HG03520 (cell line): ENCODE measurements around the gene PPP3CA.

Experiments
- ATAC-seq: cut with Tn5 transposase; IDR thresholded peaks from one replicate; pipeline ENCODE4 v1.9.1; 2021; ENCODE audit warnings: mild to moderate bottlenecking, moderate library complexity; ENCODE audit not compliant: unreplicated experiment

The PPP3CA gene

DNA sequence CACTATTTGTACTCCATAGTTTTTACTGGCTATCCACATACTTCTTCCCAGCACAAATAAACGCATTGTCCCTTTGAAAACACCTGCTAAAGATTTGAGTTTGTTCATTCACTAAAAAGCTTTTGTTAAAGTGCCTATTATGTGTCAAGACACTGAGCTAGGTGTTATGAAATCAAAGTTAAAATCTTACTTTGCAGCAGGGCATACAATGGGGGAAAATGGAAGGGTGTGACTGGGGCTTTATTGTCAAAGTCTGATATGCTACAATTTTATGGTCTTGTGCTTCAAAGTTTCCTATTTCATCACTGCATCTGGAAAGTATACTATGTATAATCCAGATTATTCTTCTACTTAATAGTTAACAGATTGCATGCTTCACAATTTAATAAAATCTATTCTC lies 128.4 kb downstream of the PPP3CA start:
- ATAC-seq = no peak

DNA sequence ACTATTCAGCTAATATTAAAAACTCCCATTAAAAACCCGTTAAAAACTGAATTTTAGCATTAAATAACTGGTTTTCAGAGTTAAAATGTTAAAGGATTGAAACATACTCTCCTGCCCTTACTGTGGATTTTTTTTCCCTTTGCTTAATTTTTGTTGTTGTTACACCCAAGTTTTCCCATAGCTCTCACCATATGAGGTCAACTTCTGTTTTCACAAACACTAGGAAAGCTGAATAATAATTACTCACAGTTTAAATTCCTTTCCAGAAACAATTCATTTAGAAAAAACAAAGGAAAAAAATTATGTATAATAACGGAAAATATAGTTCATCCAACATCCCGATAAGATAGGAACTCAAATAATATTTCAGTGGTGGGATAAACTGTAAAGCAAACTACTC lies 129.0 kb downstream of the PPP3CA start:
- no peak for ATAC-seq

DNA sequence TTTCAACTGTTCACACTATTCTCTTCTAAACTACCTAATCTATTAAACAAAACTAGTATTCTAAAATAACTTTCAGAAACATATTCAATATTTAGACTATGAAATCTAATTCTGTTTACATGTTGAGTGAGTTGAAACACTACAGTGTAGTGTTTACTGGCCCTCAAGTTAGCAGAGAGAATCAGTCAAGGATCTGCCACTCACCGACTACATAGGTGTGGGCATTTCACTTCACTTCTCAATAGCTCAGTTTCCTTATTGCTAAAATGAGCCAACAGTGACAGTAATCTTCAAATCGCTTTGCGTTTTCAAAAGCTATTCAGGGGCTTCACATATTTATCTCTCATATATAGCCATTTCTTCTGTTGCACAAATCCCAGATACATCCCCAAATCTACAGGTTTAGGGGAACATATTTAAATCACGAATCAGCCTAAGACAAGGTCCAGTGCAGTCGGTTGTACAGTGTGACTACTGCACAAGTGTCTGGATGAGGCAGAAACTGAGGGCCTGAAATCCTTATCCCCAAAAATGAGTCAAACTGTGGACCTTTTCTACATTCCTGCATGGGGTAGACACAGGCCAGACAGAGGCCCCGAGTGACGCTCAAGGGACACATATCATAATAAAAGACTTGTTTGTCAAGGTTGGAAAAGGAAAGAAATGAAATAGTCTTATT lies 129.8 kb downstream of the PPP3CA start:
- ATAC-seq = no peak

DNA sequence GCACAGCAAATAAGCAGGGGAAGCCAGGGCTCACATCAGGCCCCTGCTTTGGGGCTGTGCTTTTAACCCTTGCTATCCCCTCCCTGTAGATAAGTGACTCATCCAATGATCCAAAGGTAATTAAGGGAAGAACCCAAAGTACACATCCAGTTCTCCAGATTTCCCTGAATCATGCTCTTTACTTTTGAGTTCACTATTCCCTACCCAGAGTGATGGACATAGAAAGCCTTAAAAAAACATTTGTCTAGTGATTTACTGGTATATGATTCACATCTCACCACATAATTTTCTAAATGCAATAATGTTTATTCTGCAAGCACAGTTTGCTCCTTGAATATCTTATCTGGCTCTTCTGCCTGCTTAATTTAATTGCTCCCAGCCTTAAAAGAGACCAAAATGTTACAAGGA lies 136.2 kb downstream of the PPP3CA start:
- ATAC-seq = no peak

DNA sequence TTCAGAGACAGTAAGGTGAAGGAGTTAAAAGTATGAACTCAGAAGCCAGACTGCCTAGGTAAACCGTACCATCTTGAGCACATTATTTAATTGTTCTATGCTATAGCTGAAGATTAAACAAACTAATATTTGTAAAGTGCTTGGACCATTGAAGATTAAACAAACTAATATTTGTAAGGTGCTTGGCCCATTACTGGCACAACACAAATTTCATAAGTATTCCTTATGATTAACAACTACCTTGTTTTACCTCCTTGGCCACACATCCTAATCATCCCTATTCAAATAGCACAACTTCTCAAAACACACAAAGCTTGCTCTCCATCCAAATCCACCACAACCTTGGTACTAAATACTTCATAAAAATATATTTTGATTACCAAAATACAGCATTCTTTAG lies 137.0 kb downstream of the PPP3CA start:
- ATAC-seq = no peak

DNA sequence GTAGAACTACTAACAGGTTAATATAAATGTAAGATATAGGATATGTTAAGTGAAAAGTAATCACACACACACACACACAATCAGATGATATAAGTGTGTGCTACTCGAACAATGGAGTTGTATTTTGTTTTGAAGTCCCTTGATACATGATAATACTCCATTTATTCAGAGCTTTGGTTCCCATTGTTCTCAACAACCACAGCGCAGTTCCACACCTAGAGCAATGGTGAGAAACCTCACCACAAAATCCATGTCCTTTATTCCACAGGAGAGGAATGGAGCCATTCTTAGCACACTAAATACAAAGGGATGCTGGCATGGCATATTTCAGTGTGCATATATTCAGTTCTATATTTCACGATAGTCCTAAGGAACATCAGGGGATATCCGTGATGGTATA lies 139.2 kb downstream of the PPP3CA start:
- ATAC-seq = no peak

DNA sequence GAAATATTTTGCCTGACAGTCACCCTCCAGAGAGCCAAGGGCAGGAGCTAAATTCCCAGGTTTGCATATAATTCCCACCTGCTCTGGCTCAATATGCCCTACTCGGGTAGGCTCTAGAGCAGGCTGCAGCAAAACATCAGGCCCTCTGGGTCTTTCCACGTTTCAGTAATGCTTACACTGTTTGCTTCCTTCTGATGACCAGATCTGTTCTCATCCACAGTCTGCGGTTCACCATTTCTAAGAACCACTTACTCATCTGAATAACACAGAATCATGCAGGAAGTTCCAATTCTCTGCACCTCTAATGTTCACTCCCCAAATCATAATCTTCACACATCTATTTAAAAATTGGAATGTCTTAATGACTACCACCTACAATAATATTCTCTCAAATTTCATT lies 141.4 kb downstream of the PPP3CA start:
- peak; percentile 83 for ATAC-seq

DNA sequence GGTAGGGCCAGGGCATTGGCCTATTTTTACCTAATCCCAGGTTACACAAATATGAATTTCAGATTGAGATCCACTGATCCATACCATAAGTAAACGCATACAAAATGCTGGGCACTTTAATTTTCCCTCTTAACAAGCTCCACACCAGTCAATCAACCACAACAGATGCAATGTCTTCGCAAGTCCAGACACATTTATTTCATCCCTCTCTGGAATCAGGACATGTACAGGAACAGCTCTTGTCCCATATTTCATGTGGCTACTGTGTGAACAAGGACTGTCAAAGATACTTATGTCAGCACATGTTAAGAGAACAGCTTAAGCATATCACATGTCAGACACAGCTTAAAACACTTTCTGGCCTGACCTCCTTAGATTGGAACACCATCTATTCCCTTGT lies 145.9 kb downstream of the PPP3CA start:
- ATAC-seq = no peak

DNA sequence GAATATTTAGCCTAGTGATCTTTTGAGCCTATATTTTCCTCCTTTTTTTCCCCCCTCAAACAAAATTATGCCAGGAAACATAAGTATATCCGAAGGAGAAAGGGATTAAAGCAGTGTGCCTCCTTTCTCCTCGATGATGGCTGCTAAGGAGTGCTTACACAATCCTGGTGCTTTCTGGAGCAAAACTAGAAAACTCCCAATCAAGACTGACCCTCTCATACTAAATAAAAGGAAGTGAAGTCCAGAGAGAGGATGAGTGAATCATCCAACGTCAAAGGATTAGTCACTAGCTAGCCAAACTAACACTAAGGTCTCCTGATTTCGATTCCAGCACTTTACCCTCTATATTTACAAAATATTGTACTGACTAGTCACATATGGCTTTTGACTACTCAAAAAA lies 146.8 kb downstream of the PPP3CA start:
- ATAC-seq = no peak

DNA sequence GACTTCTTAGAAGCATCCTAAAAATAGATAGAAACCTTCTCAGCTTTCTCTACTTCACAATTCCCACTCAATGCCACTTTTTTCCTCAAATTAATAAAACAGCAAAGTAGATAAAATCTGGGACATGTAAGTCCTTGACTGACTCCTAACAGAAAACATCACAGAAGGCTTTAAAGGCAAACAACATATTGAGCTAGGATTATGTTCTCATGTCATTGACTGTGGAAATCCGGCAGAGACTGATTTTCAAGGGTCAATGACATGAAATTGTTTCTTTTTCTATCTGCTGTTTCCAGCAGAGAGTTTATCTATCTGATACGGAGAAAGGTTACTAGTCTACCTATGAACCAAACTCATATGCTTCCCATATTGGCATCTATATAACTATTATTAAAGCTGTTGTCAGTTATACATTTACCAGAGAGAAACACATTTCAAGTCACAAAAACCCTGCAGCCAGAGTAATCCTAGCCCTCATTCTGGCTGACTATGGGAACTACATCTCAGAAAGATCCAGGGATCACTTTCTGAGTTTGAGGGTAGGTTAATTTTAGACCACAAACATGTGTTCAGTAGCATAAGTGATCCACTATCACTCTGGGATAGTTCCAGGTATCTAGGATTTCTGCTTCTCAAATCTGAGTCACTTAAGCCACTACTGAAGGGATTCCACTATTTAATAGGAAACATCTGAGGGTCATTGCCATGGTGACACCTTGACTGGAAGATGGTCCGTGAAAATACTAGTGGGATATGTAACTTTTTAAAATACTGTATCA lies 147.6 kb downstream of the PPP3CA start:
- ATAC-seq = no peak

DNA sequence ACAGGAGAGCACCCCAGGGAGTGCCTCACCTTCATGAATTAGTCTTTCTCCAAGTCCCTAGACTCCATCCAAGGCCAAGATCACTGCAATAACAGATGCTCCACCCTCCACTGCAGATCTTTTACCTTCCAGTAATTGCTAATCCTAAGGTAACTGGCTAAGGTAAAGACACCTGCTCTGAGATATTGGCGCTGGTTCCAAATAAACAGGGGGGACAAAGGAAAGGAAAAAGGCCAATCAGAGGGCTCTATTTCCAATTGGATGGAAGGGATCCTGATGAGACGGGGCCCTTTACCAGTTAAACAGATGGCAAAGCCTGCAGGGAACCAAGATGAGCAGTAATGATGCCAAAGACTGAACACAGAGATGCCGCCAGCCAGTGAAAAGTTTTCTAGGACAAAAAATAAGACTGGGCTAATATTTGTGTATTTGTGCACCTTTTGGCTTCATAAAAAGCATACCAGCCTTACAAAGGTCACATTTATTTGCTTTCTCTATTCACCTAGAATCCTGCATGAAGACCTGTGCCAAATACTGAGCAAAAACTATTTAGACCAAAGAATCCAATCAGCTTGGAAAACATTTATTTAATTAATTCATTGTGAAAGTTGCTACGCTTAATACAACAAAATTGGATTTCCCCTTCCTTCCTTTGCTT lies 148.5 kb downstream of the PPP3CA start:
- ATAC-seq = no peak

DNA sequence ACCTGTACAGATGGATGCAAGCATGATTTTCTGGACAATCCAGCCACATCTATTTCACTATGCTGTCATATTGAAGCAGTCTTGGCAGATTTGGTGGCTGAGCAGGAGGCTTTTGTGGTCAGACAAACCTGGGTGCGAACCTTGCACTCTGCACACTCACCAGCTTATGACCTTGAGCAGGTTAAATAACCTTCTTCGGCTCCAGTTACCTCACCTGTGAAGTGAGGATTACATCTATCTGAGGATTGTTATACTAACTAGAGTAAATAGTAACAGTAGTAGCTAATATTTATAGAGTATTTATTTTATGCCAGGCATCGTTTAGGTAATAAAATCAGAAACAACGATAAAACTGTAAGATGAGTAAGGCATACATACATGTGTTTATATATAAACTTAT lies 150.0 kb downstream of the PPP3CA start:
- no peak for ATAC-seq

DNA sequence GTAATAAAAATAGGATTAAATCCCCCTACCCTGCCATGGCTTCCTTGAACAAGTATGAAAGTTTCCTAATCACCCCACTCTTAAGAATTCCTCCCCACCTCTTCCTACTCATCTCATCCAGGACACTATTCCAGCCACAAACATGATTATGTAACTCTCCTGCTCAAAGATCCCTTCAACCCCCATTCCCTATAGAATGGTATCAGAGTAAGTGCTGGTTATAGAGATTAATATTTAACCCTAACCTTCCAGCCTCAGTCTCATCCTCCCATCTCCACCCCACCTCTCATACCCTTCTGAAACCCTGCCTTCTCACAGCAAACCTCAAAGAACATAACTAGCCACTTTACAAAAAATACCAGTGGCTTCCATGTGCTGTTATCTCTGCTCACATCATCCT lies 155.1 kb downstream of the PPP3CA start:
- peak; percentile 61 for ATAC-seq

DNA sequence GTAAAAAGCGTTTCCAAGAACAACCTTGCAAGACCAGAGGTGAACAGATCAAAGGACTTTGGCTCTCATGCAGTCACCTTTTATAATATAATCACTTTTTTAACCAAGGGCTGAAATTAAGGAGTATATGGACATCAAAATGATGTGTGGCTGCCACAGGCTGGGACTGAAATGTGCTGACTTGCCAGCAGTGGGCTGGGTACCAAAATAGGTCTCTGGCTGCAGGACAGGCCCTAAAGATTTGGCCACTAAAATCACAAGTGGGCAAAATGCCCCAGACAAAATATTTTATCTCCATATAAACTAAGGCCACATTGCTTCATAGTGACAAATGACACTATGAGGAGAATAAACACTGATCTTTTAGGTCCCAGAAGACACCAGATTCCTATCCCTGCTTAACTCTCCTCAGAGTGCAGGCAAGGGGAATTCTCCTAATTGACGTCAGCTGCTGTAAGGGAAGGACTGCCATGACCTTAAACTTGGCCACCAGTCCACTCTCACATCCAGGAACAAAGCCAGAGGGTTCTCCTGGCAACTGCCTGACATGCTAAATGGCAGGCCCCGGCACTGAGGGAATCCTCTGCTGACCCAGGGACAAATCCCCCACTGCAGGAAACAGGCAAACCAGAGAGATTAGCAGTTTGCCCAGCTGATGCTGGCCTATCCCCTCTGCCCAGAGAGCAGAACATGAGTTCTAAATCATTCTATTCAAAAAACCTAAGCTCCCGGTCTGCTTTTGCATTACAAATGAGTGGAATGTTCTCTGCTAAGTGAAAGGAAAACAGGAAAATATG lies 155.8 kb downstream of the PPP3CA start:
- no peak for ATAC-seq

DNA sequence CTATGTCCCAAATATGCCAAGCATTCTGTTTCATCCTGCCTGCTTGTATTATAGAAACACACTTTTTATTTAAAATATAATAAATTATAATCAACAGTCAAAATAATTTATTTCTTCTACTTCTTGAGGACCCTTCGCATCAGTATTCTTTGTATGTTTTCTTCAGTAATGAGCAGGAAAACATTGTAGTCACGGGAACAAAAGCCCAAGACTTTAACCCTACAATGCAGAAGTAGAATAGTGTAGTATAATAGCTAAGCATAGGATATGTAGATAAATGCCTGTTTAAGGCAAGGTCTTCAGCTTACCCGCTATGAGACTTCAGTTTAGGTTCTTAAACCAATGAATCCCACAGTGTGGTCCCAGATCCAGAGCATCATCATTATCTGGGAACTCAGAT lies 156.6 kb downstream of the PPP3CA start:
- no peak for ATAC-seq

DNA sequence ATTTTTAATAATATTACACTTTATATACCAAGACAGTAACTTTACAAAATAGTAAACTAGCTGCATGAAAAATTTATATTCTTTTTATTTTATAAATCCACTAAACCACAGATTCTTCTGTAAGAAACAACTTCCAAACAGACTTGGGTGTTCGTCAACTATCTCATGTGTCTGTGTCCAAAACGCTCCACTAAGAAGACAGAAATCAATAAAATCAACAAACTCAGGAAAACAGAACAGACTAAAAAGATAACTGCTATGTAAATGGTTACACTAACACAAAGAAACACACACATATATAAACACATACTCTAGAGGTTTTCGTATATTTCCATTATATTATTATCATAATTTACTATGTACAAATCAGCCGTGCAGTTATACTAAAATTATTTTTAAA lies 158.4 kb downstream of the PPP3CA start:
- no peak for ATAC-seq

DNA sequence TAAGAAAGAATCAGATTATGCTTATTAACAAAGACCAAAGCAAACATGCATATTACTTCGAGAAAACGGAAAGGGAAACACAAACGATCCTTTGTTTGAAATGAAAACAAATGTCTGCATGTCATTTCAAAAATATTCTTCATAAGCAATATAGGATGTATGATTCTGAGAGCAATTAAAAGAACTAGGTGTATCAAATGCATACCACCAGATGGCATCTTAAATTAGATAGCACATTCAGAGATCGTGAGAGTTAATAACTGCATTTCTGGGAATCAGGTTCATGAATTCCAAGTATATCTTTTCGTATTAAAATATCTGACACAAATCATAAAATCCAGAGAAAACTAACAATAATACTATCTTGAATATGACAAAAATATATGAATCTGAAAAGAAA lies 159.5 kb downstream of the PPP3CA start:
- ATAC-seq = no peak

DNA sequence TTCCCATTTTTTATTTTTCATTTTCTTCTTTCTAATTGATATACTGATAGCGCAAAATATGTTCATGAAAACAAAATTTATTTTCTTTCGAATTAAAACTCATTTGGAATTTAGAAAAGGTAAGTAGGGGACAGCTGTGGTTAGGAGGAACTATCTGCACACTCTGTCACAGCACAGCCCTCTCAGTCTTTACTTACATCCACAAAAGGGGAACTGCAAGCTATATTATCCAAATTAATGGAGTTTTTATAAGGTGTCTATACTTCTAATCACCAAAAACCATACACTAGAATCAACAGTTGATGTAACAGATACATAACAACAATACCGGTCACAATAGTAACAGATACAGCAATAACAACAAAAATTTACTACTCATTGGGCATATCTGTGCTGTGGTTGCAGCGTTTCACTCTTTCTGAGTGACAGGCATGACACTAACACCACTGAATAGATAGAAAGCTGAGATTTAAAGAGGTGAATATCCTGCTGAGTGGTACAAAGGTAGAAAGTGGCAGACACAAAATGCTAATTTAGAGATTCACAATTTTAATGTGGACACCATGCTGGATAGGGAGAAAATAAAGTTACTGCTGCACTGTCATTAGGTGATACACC lies 160.7 kb downstream of the PPP3CA start:
- ATAC-seq = no peak

DNA sequence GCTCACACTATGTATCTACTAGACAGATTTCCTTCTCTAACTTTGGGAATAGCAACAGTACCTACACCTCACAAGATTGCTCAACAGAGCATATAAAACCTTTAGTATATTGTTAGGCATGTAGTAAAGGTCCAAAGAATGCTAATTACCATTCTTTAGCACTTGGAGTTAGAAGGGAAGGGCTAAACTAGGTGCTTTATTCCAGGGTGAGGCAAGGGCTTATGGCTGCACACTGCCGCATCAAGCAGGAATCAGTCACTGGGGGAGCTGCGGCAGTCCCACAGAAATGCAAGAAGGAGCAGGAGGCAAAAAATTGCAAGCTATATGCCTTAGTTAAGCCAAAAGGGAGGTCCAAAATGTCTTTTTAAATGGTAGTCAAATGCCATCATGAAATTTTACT lies 162.7 kb downstream of the PPP3CA start:
- ATAC-seq = no peak

DNA sequence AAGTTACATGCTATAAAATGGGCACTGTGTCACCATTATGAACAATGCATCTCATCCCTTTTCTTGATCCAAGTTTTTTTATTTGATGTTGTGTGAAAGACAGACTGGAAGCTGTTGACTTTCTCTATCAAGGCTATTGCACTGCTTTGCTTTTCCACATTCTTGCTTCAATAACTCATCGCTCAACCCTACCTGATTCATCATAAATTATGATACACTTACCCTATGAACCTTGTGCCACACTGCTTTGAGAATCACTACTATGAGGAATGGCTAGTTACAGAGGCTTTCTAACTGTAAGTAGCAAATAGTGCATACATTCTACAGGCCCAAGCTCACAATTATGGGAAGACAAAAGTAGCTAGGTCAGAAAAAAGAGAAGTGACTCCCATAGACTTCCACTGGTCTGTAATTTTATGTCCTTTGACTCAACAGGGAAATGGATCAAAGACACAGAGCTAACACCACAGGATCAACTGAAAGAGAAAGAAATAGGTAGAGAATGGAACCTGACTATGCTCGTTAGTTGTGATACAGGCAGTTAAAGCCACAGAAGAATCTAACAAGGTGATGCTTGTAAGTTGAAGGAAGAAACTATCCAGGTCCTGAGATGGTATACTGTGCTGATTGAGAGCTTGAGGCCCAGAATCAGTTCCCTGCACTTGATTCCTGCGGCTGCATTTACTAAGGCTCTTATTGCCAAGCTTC lies 163.5 kb downstream of the PPP3CA start:
- no peak for ATAC-seq
